Stimulated activated CD8-positive, alpha-beta memory T cell treated with anti-CD3 and anti-CD28 coated beads, Interleukin-15, amount 100 ng/mL, for 4 hours (primary cell): ENCODE results near the gene ING5.

Source experiments
- DNase-seq, 2 donors: peaks; one replicate each; pipeline ENCODE4 v3.0.0-alpha.2; 2020; ENCODE audit warnings: low read depth in 2 of 2

The ING5 gene

GRCh38 chr2:241760301-241760771 is 58.5 kb downstream of the ING5 start:
- DNase-seq: no peak

GRCh38 chr2:241762321-241762932 is 60.6 kb downstream of the ING5 start:
- DNase-seq: no peak

- peak; percentile 54 to 59 for DNase-seq
Measured at GRCh38 chr2:241762933-241763369, 61.1 kb downstream of the ING5 start.

- DNase-seq: no peak
Measured at GRCh38 chr2:241763551-241764274, 61.9 kb downstream of the ING5 start.

GRCh38 chr2:241764275-241765241 is 62.7 kb downstream of the ING5 start:
- DNase-seq: no peak

GRCh38 chr2:241767464-241768250 is 65.8 kb downstream of the ING5 start:
- no peak for DNase-seq

GRCh38 chr2:241768251-241768711 is 66.4 kb downstream of the ING5 start:
- DNase-seq: no peak

GRCh38 chr2:241768850-241769249 is 67.0 kb downstream of the ING5 start:
- DNase-seq: no peak

- DNase-seq: no peak
Measured at GRCh38 chr2:241769819-241770184, 68.0 kb downstream of the ING5 start.

GRCh38 chr2:241770185-241770935 is 68.5 kb downstream of the ING5 start:
- DNase-seq: no peak

- no peak for DNase-seq
Measured at GRCh38 chr2:241770936-241771285, 69.1 kb downstream of the ING5 start.

GRCh38 chr2:241771286-241772062 is 69.6 kb downstream of the ING5 start:
- DNase-seq: no peak

GRCh38 chr2:241772063-241772499 is 70.2 kb downstream of the ING5 start:
- no peak for DNase-seq

GRCh38 chr2:241773511-241774418 is 71.9 kb downstream of the ING5 start:
- no peak for DNase-seq

GRCh38 chr2:241774419-241775222 is 72.8 kb downstream of the ING5 start:
- no peak for DNase-seq

GRCh38 chr2:241775223-241776177 is 73.7 kb downstream of the ING5 start:
- DNase-seq: no peak
